AG09319 (cell line): Measurements from ENCODE around the gene LLCFC1.

Experiments
- DNase-seq: peaks from one replicate; pipeline ENCODE4 v3.0.0-alpha.2; 2010; ENCODE audit warnings: low read depth; ENCODE audit errors: extremely low read depth
- CTCF ChIP-seq: IDR thresholded peaks from 2 replicates; pipeline ENCODE4 v1.5.1; 2011; ENCODE audit warnings: low read depth, mild to moderate bottlenecking, inconsistent platforms, low read length, moderate library complexity

The LLCFC1 gene

GRCh38 chr7:142913051-142913450, 26.2 kb upstream of the LLCFC1 start:
- no peak for DNase-seq
- no peak for TF ChIP-seq CTCF

DNA sequence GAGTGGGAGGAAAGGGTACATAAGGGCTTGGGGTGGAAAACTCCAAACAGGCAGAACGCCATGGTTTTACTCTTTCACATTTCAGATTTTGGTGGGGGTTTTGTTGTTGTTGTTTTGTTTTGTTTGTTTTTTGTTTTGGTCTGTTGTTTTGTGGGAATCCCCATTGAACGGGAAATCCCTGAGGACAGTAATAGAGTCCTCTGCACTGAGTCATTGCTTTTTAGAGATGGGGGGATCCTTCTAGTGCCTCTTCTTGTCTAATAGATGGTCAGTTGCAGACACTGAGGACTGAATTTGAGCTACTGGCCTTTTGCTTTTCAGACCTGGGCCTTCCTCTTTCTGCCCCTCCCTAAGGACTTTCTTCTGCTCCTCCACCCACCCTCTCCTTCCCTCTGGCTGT, 25.7 kb upstream of the LLCFC1 start:
- no peak for DNase-seq
- TF ChIP-seq CTCF: no peak

- no peak for DNase-seq
- no peak for TF ChIP-seq CTCF
These were observed 25.2 kb upstream of the LLCFC1 start for GRCh38 chr7:142914121-142914520.

DNA sequence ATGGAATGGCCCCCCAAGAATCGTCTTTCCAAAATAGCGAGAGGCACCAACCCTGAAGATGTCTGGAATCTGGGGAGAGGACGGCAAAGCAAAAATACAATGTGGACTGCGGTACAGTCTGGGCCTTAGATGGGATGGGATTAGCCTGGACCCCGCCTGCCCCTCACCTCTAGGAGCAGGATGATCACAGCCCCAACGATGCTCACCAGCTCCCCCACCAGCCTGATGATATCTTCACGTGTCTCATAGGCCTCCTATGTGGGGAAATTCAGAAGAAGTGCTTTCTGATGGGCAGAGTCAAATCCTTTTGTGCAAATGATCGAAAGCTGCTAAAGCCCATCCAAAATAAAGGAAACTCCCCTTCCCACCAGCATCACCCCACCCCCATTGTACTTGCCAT, 24.0 kb upstream of the LLCFC1 start:
- no peak for TF ChIP-seq CTCF
- no peak for DNase-seq

GRCh38 chr7:142916508-142916907, 22.8 kb upstream of the LLCFC1 start:
- DNase-seq: no peak
- no peak for TF ChIP-seq CTCF

DNA sequence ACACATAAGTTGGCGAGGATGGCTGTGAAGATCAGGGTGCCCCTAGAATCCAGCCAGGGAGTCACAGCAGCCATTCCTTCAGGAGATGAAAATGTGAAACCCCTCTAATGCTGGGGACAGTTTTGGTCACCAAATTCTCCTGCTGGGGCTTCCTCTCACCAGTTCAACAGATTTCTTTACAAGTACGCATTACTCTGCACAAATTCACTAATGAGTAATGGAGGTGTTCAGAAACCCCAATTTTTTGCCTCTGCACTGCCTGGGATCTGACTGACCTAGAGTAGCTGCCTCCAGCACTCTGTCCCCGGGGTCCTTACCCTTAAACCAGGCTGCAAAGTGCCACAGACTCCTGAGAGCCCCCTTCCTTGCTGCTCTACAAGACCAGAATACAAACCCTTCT, 21.8 kb upstream of the LLCFC1 start:
- TF ChIP-seq CTCF: no peak
- DNase-seq: no peak

DNA sequence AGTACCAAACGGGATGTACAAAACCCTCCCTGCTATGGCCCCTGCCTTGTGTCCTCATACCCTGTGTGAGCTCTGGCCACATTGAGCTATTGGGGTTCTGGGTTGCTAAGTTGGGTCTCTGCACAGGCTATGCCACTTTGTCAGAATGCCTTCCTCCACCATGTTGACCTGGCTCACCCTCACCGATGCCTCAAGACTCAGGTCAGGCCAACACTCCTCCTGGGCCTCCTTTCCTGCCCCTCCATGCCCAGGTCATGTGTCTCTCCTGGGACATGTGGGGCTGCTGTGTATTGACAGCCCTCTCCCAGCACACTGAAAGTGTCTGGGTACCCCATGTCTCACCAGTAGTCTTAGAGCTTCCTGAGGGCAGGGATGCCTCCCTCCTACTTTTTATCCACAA, 20.4 kb upstream of the LLCFC1 start:
- TF ChIP-seq CTCF: no peak
- no peak for DNase-seq
